Ectodermal cell (in vitro differentiated cells): ENCODE results near the gene EIF3I.

Experiments used
- H3K27ac ChIP-seq: 2 replicates; pipeline ENCODE4 v1.7.0; 2013; ENCODE audit warnings: mild to moderate bottlenecking, low read depth, low read length; ENCODE audit not compliant: insufficient read depth, poor library complexity, severe bottlenecking
- H3K27me3 ChIP-seq: 2 replicates; pipeline ENCODE4 v1.7.0; 2013; ENCODE audit warnings: mild to moderate bottlenecking, low read length; ENCODE audit not compliant: insufficient read depth, control insufficient read depth, poor library complexity, severe bottlenecking
- H3K36me3 ChIP-seq: one replicate; pipeline ENCODE4 v1.7.0; 2013; ENCODE audit warnings: low read length; ENCODE audit not compliant: control insufficient read depth, insufficient read depth
- H3K4me1 ChIP-seq: one replicate; pipeline ENCODE4 v1.7.0; 2013; ENCODE audit warnings: low read length; ENCODE audit not compliant: control insufficient read depth, insufficient read depth
- H3K4me3 ChIP-seq: 2 replicates; pipeline ENCODE4 v1.7.0; 2013; ENCODE audit warnings: low read depth, low read length, control low read depth; ENCODE audit not compliant: insufficient read depth
- H3K9me3 ChIP-seq: 2 replicates; pipeline ENCODE4 v1.7.0; 2013; ENCODE audit warnings: mild to moderate bottlenecking, low read length, moderate library complexity; ENCODE audit not compliant: control insufficient read depth
- WGBS, 2 experiments: methylation state at CpG; one replicate each; pipeline ENCODE4 v1.1.7; 2013; ENCODE audit warnings: missing lambda C conversion rate in 2 of 2; 5-methylcytosine and 5-hydroxymethylcytosine counted together

EIF3I gene

GRCh38 chr1:32208891-32209328 lies 13.3 kb upstream of the EIF3I start, which contains the start of gene DCDC2B:
Gene DCDC2B, plus strand, starts transcription at chr1:32209089. Its CDS starts 5 bp downstream, at chr1:32209094.
- no peak within 1 kb of the TSS for H3K27ac ChIP-seq
- peaks cover 6% of the 10 kb centered on the region for H3K36me3 ChIP-seq
- no peaks in the 10 kb centered on the region for H3K9me3 ChIP-seq
- peaks cover 7% of the 10 kb centered on the region for H3K4me1 ChIP-seq
- no peaks in the 10 kb centered on the region for H3K27me3 ChIP-seq
- 89 to 90% methylated on average over 5 of the region's 5 CpGs for WGBS, 2 experiments
- no peak within 1 kb of the TSS for H3K4me3 ChIP-seq

- Histone ChIP-seq H3K4me1 (peaks cover under 1% of the 10 kb centered on the region), H3K9me3 (no peaks in the 10 kb centered on the region), H3K4me3 (no peak overlapping the region), H3K36me3 (peaks cover 9% of the 10 kb centered on the region), H3K27ac (no peak overlapping the region), H3K27me3 (no peaks in the 10 kb centered on the region)
- 84 to 88% methylated on average over 10 of the region's 10 CpGs for WGBS, 2 experiments
Measured at GRCh38 chr1:32215629-32216480, 6.4 kb upstream of the EIF3I start.

GRCh38 chr1:32216566-32216965 lies 5.6 kb upstream of the EIF3I start:
- Histone ChIP-seq H3K27me3 (no peaks in the 10 kb centered on the region), H3K27ac (no peak overlapping the region), H3K36me3 (peaks cover 9% of the 10 kb centered on the region), H3K4me3 (no peak overlapping the region), H3K9me3 (no peaks in the 10 kb centered on the region), H3K4me1 (peaks cover 7% of the 10 kb centered on the region)
- WGBS, 2 experiments: 95 to 97% methylated on average over 5 of the region's 5 CpGs

GRCh38 chr1:32219022-32219421 lies 3.2 kb upstream of the EIF3I start:
- H3K4me1 ChIP-seq: peaks cover 8% of the 10 kb centered on the region
- peaks cover 9% of the 10 kb centered on the region for H3K36me3 ChIP-seq
- no peaks in the 10 kb centered on the region for H3K9me3 ChIP-seq
- no peak overlapping the region for H3K27ac ChIP-seq
- WGBS, 2 experiments: 92% methylated on average over 6 to 7 of the region's 7 CpGs
- no peak overlapping the region for H3K4me3 ChIP-seq
- no peaks in the 10 kb centered on the region for H3K27me3 ChIP-seq

GRCh38 chr1:32220746-32221580 lies 1.2 kb upstream of the EIF3I start:
- Histone ChIP-seq H3K27me3 (no peaks in the 10 kb centered on the region), H3K4me1 (peaks cover 8% of the 10 kb centered on the region), H3K27ac (no peak overlapping the region), H3K36me3 (no peaks in the 10 kb centered on the region), H3K9me3 (no peaks in the 10 kb centered on the region), H3K4me3 (peak overlapping the region; percentile 83)
- 93% methylated on average over 4 of the region's 4 CpGs for WGBS, 2 experiments

- 10 to 13% methylated on average over 13 of the region's 13 CpGs for WGBS, 2 experiments
- H3K9me3 ChIP-seq: no peaks in the 10 kb centered on the region
- peak overlapping the region; percentile 83 for H3K4me3 ChIP-seq
Measured at GRCh38 chr1:32221581-32221979, 627 bp upstream of the EIF3I start.

GRCh38 chr1:32223683-32224082 lies 1.5 kb downstream of the EIF3I start:
- no peak overlapping the region for H3K27ac ChIP-seq
- no peak overlapping the region for H3K4me3 ChIP-seq

More at GRCh38 chr1:32221581-32221979, 627 bp upstream of the EIF3I start:
- H3K27me3 ChIP-seq: no peaks in the 10 kb centered on the region
- no peaks in the 10 kb centered on the region for H3K36me3 ChIP-seq
- peaks cover 8% of the 10 kb centered on the region for H3K4me1 ChIP-seq
- H3K27ac ChIP-seq: no peak overlapping the region

GRCh38 chr1:32224285-32224684 lies 2.1 kb downstream of the EIF3I start:
- Histone ChIP-seq H3K27ac (no peak overlapping the region), H3K4me1 (peaks cover 8% of the 10 kb centered on the region), H3K27me3 (no peaks in the 10 kb centered on the region), H3K9me3 (no peaks in the 10 kb centered on the region), H3K4me3 (no peak overlapping the region), H3K36me3 (peaks cover 14% of the 10 kb centered on the region)
- 95% methylated on average over 4 of the region's 4 CpGs for WGBS, 2 experiments

More at GRCh38 chr1:32223683-32224082, 1.5 kb downstream of the EIF3I start:
- H3K4me1 ChIP-seq: peaks cover 8% of the 10 kb centered on the region
- no peaks in the 10 kb centered on the region for H3K9me3 ChIP-seq
- H3K27me3 ChIP-seq: no peaks in the 10 kb centered on the region
- peaks cover 10% of the 10 kb centered on the region for H3K36me3 ChIP-seq
- WGBS, 2 experiments: 88 to 96% methylated on average over 3 of the region's 3 CpGs

GRCh38 chr1:32228771-32229170 lies 6.6 kb downstream of the EIF3I start:
- Histone ChIP-seq H3K27me3 (no peaks in the 10 kb centered on the region), H3K4me3 (no peak overlapping the region), H3K36me3 (peaks cover 27% of the 10 kb centered on the region), H3K4me1 (peaks cover 5% of the 10 kb centered on the region), H3K9me3 (no peaks in the 10 kb centered on the region), H3K27ac (no peak overlapping the region)
- 93 to 95% methylated on average over 3 of the region's 3 CpGs for WGBS, 2 experiments
